A673 (cell line): ENCODE results near the gene STAG3.

Experiments
- EZH2 ChIP-seq: fragments of 200-600 bp; sonication (generic); IDR thresholded peaks from 2 replicates; pipeline ENCODE4 v1.6.1; 2017; ENCODE audit warnings: borderline replicate concordance, low read depth, mild to moderate bottlenecking, mixed read lengths, antibody characterized with exemption, low read length; ENCODE audit not compliant: poor library complexity, severe bottlenecking
- TF ChIP-seq, protein P1 (sequence below): fragments of 300-800, 200-600 bp; sonication (generic); conservative IDR thresholded peaks from 2 replicates; pipeline ENCODE4 v1.5.1; 2017; ENCODE audit warnings: low read depth, mild to moderate bottlenecking, antibody characterized with exemption, low read length, moderate library complexity, mixed read lengths

DNA sequence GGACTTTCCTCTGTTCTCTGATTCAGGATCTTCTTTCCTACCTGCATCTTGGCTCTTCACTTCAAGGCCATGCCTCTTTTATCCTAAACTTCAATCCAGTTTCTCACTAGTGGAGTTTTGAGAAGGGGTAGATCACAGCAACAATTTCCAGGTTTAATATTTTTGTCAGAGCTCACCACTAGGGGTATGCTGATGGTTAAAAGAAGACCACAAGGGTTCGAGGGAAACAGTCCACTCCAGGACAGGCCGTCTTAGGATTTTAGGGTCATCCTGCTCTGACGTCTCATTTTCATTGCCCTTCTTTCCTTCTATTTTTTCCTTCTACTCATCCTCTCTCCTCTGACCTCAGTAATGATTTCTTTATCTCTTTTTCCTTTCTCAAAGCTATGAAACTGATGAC is 11.3 kb downstream of the STAG3 start:
- TF ChIP-seq, protein P1, sequence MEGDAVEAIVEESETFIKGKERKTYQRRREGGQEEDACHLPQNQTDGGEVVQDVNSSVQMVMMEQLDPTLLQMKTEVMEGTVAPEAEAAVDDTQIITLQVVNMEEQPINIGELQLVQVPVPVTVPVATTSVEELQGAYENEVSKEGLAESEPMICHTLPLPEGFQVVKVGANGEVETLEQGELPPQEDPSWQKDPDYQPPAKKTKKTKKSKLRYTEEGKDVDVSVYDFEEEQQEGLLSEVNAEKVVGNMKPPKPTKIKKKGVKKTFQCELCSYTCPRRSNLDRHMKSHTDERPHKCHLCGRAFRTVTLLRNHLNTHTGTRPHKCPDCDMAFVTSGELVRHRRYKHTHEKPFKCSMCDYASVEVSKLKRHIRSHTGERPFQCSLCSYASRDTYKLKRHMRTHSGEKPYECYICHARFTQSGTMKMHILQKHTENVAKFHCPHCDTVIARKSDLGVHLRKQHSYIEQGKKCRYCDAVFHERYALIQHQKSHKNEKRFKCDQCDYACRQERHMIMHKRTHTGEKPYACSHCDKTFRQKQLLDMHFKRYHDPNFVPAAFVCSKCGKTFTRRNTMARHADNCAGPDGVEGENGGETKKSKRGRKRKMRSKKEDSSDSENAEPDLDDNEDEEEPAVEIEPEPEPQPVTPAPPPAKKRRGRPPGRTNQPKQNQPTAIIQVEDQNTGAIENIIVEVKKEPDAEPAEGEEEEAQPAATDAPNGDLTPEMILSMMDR = peak; percentile 29; the same call in 1 of the 2 replicates
- TF ChIP-seq EZH2 = no peak
